Ishikawa (cell line): ENCODE results near the gene NINJ1.

Experiments used
- CREB1 ChIP-seq: IDR thresholded peaks from 2 replicates; pipeline ENCODE4 v1.6.1; 2012; ENCODE audit warnings: low read depth
- EP300 ChIP-seq: IDR thresholded peaks from 2 replicates; pipeline ENCODE4 v1.6.1; 2012; ENCODE audit warnings: borderline replicate concordance
- RAD21 ChIP-seq: IDR thresholded peaks from 2 replicates; pipeline ENCODE4 v1.6.1; 2012; ENCODE audit warnings: low read depth
- REST ChIP-seq: IDR thresholded peaks from 2 replicates; pipeline ENCODE4 v1.6.1; 2012; ENCODE audit warnings: low read depth, mild to moderate bottlenecking
- TAF1 ChIP-seq: IDR thresholded peaks from 2 replicates; pipeline ENCODE4 v1.6.1; 2012; ENCODE audit warnings: low read depth, mild to moderate bottlenecking
- YY1 ChIP-seq: IDR thresholded peaks from 2 replicates; pipeline ENCODE4 v1.6.1; 2012; ENCODE audit warnings: low read depth
- ZBTB7A ChIP-seq: IDR thresholded peaks from 2 replicates; pipeline ENCODE4 v1.6.1; 2012; ENCODE audit warnings: low read depth

GRCh38 chr9:93128715-93129224 is 5.3 kb downstream of the NINJ1 start:
- TF ChIP-seq YY1 (no peak), TAF1 (no peak), ZBTB7A (no peak), CREB1 (no peak), REST (no peak), RAD21 (no peak), EP300 (no peak)
